SIG-M5 treated with dmso at 0.1 percent for 504 hours (cell line): ENCODE results near the gene C5orf15.
A peak's percentile ranks its signal among the peaks of the same experiment; 100 is the strongest.
"Not testable (repeated sequence)": the region's sequence is repeated elsewhere in the genome, so short reads cannot be mapped to it uniquely, and the experiment has no call there.

Experiments used
- DNase-seq: peaks from one replicate; lab custom pipeline; 2025; ENCODE audit not compliant: unreplicated experiment; lab: John Stamatoyannopoulos, UW

The C5orf15 gene

DNA sequence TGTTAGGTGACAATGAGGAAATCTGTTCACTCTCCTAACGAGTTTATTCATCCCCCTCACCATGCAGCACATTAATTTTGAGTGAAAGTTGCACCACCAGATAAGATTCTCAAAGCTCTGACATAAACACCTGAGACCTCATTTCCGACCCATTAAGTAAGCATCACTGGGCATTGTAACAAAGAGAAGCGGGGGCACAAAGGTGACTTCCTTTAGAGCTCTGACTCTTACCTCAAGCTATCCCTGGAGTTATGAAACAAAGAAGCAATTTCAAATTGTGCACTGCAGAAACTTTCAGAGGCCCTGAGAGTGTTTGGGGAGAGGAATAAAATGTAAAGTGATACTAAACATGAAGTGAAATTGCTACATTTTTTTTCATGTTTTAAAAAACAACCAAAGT lies 29.5 kb downstream of the C5orf15 start:
- no peak for DNase-seq

DNA sequence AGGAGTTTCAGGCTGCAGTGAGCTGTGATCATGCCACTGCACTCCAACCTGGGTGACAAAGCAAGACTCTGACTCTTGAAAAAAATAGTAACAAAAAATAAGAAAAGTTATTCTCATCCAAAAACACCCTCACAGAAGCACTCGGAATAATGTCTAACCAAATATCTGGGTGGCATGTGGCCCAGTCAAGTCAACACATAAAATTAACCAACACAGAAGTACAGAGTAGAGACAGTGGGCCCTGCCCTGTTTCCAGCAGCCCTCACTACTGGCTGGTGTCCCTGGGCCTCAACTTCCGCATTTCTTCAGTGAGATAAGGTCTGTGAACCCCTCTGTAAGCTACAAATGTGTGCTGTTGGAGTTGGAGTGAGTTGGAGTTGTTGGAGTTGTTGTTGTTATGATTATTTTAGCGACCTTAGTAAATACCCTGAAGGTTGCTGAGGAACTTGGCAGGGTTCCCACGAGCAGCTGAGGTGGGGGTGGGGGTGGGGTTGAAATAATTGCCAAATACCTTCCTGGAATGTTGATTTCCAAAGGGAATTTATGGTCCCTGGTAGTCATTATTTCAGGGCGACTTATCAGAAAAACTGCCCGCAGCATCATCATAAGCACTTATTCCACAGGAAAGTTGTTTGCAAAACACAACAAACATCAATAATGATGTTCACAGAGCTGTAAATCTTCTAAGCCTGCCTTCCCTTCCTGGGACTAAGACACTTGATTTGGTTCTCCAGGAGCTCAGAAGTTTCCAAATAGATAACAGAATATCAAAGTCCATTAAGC lies 30.2 kb downstream of the C5orf15 start:
- DNase-seq = peak; percentile 55

DNA sequence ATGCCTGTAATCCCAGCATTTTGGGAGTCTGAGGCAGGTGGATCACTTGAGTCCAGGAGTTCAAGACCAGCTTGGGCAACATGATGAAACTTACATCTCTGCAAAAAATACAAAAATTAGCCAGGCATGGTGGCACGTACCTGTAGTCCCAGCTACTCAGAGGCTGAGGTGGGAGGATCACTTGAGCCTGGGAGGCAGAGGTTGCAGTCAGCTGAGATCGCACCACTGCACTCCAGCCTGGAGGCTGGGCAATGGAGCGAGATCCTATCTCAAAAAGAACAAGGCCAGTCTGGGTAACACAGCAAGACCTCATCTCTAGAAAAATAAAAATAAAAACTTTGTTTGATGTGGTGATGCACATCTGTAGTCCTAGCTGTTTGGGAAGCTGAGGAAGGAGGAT lies 30.8 kb downstream of the C5orf15 start:
- not testable (repeated sequence) for DNase-seq

DNA sequence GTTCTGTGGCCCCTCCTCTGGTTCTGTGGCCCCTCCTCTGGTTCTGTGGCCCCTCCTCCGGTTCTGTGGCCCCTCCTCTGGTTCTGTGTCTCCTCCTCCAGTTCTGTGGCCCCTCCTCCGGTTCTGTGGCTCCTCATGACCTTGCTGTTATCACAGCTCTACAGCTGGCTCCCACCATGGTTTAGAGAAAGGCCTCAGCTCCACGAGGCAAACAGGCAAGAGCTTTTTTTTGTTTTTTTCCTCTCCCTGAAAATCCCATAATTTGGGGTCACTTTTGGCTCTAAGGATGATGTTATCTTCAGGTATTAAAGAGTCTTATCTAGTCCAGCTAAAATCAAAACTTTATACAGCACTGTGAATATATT lies 31.8 kb downstream of the C5orf15 start:
- no peak for DNase-seq

DNA sequence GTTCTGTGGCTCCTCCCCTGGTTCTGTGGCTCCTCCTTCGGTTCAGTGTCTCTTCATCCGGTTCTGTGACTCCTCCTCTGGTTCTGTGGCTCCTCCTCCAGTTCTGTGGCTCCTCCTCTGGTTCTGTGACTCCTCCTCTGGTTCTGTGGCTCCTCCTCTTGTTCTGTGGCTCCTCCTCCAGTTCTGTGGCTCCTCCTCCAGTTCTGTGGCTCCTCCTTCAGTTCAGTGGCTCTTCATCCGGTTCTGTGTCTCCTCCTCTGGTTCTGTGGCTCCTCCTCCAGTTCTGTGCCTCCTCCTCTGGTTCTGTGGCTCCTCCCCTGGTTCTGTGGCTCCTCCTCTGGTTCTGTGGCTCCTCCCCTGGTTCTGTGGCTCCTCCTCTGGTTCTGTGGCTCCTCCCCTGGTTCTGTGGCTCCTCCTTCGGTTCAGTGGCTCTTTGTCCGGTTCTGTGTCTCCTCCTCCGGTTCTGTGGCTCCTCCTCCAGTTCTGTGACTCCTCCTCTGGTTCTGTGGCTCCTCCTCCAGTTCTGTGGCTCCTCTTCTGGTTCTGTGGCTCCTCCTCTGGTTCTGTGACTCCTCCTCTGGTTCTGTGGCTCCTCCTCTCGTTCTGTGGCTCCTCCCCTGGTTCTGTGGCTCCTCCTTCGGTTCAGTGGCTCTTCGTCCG lies 32.3 kb downstream of the C5orf15 start:
- DNase-seq = not testable (repeated sequence)

DNA sequence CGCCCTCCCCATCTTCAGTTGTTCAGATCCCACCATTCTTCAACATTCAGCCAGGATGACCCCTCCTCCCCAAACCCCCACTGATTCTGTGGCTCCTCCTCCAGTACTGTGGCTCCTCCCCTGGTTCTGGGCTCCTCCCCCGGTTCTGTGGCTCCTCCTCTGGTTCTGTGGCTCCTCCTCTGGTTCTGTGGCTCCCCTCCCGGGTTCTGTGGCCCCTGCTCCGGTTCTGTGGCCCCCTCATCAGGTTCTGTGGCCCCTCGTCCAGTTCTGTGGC lies 32.8 kb downstream of the C5orf15 start:
- DNase-seq = no peak

DNA sequence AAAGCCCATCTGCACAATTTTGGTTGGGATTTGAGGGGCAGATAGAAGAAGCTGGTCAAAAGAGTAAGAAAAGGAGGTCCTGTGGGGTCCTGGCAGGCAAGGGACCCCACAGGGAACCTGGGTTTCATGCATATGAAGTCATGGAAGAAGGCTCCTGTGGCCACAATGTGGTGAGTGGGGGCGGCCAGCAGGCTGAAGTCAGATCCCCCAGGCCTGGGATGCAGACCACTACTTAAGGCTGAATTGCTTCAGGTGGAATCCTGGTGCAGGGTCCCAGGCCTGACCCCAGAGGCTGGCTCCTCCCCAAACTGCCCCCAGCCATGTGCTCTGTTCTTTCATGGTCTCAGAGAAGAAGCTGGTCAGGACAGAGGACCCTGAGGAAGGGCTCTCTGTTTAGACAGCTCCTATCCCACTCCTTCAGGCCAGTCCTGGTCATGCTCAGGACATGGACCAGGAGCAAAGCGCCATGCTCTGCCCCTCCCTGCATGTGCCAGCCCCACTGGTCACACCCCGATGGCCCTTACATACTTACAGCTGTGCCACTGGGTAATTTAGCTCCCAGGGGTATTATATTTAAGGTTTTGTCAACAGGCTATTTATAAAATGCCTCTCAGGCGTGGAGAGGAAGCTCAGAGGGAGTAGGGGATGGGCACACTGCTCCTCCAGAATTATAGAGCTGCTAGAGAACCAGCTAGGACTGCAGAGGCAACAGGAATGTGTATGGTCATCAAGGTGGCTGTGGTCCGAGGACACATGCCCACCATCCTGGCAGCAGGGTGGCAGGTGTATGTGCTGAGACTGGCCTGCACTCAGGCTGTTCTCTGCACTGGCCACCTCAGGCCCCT lies 33.4 kb downstream of the C5orf15 start:
- no peak for DNase-seq

DNA sequence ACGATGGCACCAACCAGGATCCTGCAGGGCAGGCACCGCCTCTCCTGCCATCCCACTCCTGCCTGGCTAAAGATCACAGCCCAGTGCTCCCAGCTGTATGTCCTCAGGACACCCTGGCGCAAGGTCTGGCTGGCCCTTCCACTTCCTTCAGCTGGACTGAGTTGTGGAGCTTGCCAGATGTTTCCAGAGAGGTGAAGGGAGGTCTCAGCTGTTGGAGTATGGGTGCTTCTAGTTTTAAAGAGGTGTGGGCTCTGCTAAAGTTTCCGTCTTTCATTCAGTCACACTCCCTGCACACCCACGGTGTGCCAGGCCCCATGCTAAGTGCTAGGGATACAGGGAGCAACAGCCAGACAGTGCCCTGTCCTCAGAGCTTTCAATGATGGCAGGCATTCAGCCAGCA lies 34.1 kb downstream of the C5orf15 start:
- no peak for DNase-seq

DNA sequence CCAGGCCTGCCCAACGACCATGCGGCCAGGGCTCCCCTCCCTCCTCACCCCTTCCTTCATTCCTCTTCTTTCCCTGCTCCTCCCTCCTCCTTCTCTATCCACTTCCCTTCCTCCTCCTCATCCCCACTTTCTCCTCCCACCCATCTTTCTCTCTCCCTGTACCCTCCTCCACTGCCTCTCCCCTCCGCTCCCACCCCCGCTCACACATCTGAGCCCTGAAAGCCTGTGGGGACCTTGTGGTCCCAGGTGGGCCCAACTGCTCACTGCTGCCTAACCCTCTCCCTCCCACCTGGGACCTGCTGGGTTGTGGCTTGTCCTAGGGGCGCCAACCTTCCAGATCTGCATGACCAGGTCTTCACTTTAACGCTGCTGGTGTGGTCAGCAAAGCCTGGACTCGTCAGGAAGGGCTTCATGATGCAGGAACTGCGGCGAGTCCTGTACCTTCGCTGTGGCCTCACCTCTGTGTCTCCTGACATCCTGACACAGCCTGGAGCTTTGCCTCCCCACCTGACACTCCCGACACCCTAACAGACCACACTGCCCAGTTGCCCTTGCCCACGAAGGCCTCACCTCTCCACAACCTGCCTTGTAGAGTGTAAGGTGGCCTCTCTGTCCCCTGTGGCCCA lies 34.6 kb downstream of the C5orf15 start:
- DNase-seq = no peak

DNA sequence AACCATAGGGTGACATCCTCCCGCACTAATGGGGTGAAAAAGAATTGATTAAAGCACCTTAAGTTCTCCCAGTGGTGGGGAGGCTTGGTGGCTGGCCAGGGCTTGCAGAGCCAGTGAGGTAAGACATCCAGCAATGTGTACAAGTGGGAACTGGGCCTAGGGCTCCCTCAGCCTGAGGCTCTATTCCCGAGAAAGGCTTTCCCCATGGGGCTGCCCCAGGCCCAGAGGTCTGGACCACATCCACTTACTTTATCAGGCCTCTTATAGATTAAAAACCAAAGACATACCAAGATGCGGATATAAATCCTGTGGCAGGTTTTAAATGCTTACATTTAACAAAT lies 35.3 kb downstream of the C5orf15 start:
- DNase-seq = no peak

DNA sequence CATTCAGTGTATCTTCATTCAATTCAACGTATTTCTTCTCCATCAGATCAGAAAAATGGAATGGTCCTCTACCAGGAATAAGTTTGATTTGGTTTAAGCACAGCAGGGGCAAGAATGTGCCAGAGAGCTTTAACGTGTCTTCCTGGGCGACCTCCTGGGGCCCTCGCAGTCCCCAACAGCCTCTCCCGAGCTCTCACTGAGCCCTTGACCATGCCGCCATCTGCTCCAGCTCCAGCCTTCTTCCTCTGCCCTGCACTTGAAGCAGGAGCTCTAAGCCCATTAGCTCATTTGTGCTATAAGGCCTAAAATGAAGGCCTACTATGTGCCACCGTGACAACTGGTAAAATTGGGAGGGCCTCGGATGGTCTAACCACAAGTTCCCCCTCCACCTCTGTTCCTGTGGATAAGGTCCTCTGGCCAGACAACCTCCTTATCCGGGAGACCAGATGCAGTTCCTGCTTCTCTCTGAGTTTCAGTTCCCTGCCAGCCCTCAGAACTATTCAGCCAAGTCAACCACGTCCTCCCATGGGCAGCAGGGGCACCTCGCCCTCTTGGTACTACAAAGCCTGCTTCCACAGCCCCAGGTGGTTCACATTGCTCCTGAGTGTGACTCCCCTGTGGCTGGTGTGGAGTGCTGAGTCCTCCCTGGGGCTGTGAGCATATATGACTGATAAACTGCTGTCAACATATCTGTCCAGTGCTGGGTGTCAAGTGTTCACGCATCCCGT lies 35.8 kb downstream of the C5orf15 start:
- peak; percentile 71 for DNase-seq

DNA sequence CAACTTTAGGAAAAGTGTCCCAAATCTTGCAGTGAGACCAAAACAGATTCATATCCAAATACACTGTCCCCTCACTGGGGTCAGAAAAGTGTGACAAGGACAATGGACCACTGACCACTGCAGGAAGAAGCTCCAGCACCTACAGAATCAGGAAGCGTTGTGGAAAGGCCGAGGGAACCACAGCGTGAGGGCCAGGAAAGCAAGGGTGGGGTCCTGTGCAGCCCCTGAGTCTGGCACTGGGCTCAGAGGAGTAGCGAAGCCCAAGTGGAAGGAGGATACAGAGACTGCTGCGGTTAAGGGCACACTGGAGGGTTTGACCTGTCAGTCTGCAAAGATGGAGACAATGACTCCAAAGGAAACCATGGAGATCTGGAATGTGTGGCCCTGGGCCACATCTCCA lies 36.9 kb downstream of the C5orf15 start:
- DNase-seq = no peak

DNA sequence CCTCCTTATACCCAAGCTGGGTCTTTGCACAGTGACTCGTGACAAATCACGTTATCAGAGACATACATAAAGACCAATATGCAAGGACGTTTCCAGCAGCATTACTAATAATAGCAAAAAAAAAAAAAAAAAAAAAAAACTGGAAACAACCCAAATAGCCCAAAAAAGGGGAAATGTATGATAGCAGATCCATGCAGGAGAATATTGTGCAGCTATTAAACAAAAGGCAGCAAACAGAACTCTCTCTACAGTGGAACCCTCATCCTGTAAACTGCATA lies 37.7 kb downstream of the C5orf15 start:
- DNase-seq = no peak

DNA sequence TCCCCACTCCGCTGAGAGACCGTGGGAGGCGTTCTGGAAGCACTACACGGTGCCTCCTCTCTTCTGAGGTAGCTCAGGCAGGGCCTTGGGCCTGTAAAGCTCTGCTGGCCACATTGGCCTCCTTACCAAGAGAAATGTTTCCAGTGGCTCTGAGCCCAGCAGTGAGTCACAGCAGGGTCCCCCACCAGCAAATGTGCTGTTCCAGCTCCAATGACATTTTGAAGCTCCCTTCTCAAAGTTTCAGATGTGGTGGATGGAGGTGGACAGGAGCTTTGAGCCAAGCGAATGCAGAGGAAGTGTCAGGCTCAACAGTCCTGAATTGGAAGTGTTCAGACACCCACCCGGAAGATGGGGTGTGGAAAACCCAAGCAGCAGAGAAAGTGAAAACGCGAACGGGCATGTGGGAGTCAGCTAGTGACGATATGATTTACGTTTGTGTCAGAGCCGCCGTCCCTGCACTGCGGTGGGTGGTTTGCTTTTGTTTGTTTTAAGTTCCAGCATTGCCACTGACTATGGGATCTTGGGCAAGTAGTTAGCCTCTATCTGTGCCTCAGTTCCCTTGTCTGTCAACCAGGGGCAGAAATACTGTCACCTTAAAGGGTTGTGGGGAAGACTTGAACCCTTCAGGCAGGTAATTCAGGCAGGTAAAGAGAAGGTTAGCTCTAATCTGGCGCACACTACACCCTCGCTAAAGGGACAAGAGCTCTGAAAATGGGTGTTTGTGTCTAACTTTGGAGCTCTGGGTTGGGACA lies 38.2 kb downstream of the C5orf15 start:
- DNase-seq = no peak

DNA sequence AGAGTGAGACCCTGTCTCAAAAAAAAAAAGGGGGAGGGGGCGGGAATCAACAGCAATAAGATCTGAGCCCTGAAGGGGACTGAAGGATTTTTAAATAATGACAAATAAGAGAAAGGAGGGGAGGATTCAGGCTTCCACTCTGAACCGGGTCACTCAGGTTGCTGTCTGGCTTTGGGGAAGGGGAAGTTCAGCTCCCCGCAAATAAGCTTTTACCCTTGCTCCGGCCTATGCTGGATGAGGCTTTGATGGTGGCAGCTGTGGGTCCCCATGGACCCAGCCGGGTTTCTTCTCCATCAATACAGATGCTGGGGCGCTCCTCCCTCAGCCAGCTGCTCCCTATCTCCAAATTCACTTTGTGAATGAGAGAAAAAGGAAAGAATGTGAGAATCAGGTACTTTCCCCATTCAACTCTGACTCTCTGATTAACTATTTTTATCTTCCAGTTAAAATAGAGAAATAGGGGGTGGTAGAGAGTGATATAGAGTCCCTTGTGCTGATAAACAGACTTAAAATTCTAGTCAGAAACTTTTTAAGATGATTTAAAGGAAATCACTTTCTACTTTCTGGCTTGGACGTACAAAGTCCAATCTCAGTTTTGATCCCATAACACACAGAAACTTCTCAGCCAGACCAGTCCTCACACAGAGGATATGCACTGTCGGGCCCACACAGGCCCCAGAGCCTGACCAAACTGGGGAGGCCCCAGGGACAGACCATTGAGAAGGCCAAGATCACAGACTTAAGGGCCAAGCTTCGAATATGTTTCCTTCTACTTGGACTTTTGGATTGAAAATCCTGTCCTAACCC lies 39.6 kb downstream of the C5orf15 start:
- no peak for DNase-seq

DNA sequence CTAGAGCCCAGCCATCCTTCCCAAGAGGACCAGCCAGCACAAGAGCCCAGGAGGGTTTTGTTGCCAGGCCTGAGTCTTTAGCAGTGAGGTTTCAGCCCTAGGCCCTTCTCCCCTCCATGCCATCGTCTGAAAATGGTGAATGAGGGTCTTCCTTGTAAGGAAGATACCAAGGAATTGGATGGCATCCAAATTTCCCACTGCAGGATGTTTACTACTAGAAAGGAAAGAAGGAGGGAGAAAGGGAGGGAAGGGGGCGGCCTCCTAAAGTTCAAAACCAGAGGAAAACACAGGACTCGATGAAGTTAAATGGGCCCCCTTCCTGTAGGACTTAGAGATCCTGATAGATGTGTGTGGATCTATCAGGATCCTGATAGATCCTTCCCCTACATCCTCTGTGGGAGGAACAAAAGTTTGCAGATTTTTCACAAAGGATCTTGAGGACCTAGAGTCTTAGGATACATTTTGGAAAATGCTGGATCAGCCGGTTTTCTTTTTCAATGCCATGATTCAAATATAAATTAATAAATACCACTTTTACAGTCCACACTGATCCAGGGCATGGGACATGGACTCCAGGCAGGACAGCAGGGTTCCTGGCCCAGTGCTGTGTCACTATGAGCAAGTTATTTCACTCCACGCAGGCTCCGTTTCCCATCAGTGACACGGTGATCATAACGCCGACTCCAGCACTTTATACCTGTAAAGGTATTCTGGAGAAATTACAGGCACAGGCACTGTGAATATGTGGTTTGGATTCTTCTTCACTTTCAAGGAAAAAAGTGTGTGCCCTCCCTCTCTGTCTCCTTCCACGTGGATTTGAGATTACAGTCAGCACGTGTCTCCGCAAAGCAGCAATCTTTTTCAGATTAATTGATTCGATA lies 40.9 kb downstream of the C5orf15 start:
- no peak for DNase-seq

DNA sequence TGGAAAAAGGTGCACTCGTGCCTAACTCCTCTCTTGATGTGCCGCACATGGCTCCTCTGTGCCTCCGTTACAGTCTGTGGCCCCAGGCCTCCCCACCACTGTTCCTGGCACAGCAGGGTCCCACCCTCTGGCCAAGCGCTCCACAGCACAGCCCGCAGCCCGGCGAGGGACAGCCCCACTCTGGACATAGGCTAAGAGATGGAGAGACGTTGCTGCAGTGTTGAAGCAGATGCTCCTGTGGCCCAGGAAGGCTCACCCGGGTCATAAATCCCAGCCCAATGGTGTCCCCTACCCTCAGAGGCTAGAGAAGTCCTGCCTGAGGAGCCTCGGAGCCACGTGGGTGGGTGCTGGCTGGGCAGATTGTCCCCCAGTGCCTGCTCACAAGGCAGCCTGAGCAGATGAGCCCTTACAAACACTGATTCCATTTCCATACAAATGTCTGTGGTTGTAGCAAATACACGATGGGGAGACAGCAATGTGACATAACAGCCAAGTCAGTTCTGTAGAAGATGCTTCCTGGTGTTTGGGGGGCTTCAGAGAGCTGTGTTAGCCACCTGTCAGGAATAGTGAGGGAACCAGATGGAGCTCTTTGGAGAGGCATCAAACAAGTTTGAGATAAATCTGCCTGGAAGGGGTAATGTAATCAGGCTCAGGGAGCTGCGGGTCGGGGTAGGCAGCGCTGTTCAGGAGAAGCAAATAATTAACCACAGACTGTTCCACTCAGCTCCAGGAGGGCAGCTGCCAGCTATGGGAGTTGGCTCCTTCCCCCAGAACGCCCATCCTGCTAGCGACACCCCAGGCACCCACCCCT lies 41.7 kb downstream of the C5orf15 start:
- no peak for DNase-seq

DNA sequence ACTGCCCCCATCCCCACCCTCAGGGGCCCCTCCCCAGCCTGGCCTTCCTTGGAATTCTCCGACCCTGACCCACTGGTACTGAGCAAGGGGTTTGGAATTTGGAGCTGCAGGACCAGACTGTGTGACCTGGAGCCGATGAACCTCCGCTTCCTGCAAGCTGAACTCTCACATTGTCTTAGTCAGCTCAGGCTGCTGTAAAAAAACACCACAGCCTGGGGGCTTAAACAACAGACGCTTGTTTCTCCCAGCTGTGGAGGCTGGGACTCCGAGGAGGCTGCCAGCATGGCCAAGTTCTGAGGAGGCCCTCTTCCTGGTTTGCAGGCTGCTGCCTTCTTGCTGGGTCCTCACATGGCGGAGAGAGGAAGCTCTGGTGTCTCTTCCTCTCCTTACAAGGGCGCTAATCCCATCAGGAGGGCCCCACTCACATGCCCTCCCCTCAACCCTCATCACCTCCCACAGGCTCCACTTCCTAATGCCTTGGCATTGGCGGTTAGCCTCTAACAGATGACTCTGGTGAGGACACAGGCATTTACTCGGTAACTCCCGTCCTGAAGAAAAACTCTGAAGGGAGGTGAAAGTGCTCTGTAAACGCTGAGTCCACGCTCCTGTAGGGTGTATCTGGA lies 42.4 kb downstream of the C5orf15 start:
- no peak for DNase-seq
